ENCODE data around the gene DFFB.

The DFFB gene

DNA sequence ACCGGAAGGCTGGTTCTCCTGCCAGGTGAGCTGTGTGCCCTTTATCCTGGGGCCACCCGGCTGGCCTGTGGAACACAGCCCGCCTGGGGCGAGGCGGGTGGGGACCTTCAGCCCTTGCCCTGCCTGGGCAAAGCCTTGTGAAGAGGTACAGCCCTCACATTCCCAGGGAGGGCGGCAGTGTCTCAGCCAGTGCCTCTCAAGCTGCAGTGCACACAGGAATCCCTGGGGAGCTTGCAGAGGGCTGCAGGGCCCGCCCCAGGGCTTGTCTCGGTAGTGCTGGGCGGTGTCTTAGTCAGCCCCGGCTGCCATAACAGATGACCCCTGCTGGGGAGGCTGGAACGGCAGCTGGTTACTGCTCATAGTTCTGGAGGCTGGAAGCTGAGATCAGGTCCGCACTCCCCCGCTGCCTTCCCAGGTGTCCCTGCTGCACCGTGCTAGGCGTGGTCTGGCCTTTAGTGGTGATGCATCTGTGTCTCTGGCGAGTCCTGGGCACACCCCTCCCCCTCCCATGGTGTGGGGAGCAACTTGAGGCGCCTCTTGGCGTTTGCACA, 12.6 kb downstream of the DFFB start:
- no peak for DNase-seq (ENCODE audit: low read depth in 3 of 3, low spot score in 1 of 3)

DNA sequence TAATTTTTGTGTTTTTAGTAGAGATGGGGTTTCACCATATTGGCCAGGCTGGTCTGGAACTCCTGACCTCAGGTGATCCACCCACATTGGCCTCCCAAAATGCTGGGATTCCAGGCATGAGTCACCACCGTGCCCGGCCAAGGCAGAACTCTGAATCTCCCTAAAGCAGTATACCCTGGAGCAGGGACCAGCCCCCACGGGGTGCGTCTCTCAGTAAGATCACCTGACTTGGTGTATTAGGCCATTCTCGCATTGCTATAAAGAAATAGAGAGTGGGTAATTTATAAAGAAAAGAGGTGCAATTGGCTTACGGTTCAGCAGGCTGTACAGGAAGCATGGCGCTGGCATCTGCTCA, 14.2 kb downstream of the DFFB start:
- no peak for DNase-seq (ENCODE audit: low read depth in 3 of 3, low spot score in 1 of 3)

DNA sequence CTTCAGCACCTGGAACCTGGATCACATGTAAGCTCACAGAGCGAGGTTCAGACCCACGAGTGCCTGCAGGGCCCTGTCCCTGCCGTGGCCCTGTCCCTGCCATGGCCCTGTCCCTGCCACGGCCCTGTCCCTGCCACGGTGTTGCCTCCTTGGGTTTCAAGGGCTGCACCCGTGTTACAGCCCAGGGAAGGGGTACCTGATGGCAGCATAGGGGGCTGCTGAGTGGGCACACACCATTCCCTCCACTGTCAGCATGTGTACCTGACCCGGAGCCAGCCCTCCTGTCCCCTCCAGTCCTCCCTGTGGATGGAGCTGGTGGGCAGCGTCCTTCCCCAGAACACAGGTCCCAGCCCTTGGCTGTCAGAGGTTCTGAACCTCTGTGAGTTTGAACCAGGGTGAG, 15.3 kb downstream of the DFFB start:
- DNase-seq (ENCODE audit: low read depth in 3 of 3, low spot score in 1 of 3), result no peak

DNA sequence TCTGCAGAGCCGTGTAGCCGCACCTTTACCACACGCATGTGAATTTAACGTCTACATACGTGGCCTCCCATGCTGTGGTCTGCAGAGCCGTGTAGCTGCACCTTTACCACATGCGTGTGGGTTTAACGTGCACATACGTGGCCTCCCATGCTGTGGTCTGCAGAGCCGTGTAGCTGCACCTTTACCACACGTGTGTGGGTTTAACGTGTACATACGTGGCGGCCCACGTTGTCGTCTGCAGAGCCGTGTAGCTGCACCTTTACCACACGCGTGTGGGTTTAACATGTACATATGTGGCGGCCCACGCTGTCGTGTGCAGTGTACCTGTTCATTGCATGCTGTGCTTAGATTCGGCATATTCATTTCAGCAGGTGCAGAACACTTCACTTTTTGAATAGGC, 17.5 kb downstream of the DFFB start:
- no peak for DNase-seq (ENCODE audit: low read depth in 3 of 3, low spot score in 1 of 3)

DNA sequence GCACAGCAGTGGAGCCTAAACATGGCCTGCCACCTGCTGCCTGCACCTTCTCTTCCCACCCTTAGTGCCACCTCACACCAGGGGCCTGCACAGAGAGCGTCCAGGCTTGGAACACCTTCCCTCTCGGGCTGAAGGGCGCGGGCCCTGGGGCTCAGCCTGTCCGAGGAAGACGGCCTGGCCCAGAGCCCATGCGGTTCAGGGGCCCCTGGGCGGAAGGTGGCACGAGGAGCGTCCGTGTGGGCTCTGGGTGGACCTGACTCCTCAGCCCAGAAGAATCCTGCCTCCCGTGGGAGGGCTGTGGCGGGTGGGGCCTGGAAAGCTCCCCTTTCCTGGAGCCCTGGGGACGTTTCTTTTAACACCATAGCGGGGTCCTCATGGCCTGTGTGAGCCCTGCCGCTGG, 19.4 kb downstream of the DFFB start:
- no peak for DNase-seq (ENCODE audit: low read depth in 3 of 3, low spot score in 1 of 3)

DNA sequence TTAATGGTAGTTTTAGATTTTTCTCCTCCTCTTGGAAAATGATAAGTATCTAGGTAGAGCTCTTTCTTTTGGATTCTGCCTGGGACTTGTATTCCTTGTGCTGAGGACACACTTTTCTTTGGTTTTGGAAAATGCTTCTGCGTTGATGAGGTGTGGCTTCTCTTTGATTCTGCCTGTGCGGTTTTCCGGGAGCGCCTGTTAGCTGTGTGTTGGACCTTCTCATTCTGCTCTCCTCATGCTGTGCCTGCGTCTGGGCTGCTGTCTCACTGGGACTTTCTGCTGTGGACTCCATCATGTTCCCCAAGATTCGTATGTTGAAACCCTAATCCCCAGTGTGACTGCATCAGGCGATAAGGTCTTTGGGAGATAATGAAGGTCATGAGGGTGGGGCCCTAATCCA, 21.8 kb downstream of the DFFB start:
- DNase-seq (ENCODE audit: low read depth in 3 of 3, low spot score in 1 of 3), result no peak

DNA sequence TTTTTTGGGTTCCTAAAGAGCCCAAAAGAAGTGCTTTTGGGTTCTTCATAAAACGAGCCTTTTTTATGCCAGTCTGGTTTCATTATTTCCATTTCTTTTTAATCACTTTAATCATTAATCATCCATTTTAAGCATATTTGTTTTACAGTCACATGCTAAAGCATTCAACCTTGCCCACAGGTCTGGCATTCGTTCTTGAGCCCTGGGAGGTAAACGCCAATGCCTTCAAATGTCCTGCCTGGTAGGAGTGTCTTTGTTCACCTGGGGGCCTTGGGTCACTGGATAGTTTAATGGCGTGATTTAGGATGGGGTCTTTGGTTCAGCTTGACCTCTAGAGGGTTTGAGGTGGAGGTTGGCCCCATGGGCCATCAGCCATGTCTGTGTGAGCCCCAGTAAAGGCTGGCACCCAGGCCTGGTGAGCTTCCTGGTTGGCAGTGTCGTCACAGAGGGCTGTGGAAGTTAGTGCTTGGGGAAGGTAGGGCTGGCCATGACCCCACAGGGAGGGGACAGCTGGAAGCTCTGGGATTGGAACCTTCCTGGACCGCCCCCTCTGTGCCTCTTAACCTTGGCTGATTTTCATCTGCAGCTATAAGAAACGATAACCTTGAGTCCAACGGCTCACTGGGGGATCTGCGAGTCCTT, 22.6 kb downstream of the DFFB start:
- no peak for DNase-seq (ENCODE audit: low read depth in 3 of 3, low spot score in 1 of 3)

DNA sequence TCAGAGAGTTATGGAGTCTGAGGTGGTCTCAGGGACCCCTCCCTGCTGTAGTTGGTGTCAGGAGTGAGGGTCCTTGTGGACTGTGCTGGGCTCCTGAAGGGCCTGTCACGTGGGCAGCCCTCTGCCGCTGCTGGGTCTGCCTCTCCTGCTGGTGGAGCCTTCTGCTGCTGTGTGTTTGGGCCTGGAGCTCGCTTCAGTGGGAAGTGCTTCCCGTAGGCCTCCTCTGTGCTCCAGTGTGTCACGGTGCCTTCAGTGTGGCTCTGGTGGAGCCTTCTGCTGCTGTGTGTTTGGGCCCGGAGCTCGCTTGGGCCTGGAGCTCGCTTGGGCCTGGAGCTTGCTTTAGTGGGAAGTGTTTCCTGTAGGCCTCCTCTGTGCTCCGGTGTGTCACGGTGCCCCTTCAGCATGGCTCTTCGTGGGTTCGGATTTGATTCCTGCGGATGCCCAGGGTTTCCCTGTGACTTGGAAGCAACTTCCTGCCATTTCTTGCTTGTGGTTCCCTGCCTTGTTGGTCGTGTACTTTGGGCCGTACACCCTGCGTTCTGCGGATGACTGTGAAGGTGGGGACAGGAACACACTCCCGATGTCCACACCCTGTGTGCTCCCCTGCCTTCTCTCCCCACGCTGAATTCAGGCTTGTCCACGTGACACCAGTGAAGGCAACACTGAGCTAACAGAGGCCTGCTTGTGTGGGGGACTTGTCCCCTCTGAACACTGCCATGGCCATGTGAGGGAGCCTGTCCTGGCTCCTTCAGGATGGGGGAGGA, 23.3 kb downstream of the DFFB start:
- no peak for DNase-seq (ENCODE audit: low read depth in 3 of 3, low spot score in 1 of 3)

DNA sequence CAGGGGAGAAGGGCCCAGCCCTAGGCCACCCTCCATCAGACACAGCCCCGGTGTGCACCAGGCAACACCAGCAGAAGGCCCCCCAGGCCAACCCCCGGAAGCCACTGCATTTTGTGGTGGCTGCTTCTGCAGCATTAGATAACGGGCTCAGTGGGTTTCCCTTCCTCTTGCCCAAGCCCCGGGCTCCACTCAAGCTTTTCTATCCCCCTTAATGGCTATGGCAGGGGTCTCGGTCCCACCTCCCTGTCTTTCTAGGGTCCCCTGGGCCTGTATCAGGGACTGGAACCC, 23.9 kb downstream of the DFFB start:
- DNase-seq (ENCODE audit: low read depth in 3 of 3, low spot score in 1 of 3), result no peak

DNA sequence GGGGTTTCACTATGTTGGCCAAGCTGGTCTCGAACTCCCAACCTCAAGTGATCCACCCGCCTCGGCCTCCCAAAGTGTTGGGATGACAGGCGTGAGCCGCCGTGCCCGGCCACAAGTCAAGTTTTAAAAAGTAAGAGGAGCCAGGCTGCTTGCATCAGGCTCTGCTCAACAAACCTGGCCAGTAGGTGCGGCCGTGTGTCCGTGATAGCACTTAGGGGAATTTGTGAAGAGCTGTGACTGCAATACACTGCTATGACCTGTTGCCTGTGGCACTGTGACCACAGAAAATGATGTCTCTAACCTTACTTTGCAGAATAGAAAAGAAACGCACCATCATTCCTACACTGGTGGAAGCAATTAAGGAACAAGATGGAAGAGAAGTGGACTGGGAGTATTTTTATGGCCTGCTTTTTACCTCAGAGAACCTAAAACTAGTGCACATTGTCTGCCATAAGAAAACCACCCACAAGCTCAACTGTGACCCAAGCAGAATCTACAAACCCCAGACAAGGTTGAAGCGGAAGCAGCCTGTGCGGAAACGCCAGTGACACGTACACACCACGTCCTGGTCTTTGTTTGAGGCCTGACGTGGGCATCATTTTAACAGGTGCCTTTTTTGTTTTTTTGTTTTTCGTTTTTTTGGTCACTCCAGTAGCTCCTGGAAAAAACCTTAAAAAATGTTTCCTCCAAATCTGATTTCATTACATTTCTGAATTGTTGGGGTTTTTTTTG, 26.1 kb downstream of the DFFB start:
- DNase-seq (ENCODE audit: low read depth in 3 of 3, low spot score in 1 of 3), result no peak

DNA sequence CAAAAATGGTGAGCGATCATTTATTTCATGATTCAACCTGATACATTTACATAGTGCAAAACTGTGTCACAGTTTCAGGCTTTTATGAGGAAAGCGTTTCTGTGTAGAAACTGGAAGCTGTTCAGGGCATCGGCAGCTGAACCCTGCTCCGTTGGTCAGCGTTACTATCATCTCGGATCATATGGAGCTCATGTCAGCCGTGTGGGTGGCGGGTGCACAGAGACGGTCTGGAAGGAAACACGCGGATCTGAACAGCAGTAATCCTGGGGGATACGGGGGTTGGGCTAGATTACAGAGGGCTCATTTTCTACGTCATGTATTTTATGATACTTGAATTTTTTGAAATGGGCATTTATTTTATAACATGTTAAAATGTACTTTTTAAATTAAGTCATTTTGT, 27.7 kb downstream of the DFFB start:
- no peak for DNase-seq (ENCODE audit: low read depth in 3 of 3, low spot score in 1 of 3)

DNA sequence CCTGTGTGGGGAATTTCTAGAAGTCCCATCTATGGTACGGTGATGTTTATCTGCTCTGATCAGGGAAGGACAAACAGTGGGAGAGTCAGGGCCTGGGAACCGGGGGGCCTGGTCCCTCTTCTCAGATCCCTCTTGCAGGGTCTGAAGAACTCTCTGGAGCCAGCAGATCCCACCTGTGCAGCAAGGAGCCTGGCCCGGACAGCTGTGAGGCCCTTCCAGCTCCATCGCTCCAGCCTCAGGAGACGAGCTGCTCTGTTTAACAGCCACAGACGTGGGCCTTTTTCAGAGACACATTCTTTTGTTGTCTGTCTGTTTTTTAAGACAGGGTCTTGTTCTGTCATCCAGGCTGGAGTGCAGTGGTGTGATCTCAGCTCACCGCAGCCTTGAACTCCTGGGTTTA, 28.3 kb downstream of the DFFB start:
- DNase-seq (ENCODE audit: low read depth in 3 of 3, low spot score in 1 of 3), result no peak

DNA sequence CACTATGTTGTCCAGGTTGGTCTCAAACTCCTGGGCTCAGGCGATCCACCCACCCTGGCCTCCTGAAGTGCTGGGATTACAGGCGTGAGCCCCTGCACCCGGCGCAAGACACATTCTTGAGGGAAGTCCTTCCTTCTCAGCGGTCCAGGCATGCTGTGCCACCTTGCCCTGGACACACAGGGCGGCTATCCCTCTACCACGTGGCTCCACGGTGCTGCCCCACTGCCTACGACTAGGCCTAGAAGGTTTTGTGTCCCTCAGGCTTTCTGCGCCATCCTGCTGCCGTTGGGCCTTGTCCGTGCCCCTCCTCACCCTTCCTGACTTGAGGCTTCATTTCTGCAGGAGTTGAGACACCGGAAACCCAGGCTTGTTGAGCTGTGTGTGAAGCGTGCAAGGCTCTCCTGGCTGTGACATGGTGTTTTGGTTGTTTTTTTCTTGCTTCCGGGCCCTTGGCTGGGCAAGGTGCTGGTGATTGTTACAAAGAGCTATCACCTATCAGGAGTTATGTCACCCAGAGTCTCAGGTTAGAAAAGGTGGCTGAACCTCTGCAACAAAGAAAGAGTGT, 28.9 kb downstream of the DFFB start:
- DNase-seq (ENCODE audit: low read depth in 3 of 3, low spot score in 1 of 3), result no peak

DNA sequence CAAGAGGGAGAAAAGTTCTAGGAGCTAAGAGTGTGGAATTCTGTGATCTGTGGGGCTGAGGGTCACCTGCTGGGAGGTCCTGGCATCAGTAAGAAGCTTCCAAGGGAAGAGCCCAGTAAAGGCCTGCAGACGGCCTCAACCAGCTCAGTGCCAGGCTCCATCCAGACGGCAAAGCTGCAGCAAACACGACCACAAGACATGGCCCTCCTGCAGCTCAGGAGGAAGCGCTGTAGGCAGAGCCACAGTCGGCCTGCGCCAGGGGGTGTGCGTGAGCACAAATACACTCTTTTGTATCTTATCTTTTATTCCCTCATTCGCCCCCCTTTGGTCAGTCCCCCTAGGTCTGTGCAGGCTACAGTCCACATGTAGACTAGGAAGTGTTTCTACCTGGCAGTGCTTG, 29.4 kb downstream of the DFFB start:
- DNase-seq (ENCODE audit: low read depth in 3 of 3, low spot score in 1 of 3), result no peak

DNA sequence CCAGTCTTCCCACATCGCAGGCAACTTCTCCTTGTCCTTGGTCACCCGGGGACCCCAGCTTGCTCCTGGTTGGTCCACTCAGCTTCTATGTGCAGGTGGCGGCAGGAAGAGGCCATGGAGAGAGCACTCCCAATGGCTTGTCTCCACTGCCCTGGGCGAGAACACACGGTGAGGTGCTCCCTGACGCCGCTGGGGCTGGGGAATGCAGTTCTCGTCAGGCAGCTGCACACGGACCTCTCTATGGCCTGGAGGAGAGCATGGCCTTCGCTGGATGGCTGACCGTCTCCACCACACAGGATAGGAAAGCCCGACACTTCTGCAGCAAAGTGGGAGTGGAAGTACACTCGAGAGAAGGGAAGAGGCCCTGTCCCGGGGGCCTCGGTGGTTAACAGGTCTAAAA, 31.0 kb downstream of the DFFB start:
- DNase-seq (ENCODE audit: low read depth in 3 of 3, low spot score in 1 of 3), result no peak

DNA sequence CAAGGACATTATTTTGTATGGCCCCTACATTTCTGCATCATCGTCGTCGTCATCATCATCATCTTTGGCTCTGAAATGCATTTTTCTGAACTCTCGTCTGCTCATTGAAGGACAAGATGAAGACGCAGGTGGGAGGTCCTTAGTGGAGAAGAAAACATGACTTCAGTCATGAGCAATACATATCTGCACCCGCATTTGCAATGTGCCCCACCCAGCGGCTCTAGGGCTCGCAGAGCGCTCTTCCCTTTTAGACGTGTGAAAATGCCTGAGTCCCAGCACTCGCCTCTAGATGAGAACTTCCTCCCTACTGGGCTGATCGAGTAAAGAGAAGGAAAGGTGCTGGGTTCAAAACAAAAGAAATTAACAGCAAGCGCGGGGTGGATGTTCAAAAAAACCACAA, 32.7 kb downstream of the DFFB start:
- DNase-seq (ENCODE audit: low read depth in 3 of 3, low spot score in 1 of 3), result no peak

DNA sequence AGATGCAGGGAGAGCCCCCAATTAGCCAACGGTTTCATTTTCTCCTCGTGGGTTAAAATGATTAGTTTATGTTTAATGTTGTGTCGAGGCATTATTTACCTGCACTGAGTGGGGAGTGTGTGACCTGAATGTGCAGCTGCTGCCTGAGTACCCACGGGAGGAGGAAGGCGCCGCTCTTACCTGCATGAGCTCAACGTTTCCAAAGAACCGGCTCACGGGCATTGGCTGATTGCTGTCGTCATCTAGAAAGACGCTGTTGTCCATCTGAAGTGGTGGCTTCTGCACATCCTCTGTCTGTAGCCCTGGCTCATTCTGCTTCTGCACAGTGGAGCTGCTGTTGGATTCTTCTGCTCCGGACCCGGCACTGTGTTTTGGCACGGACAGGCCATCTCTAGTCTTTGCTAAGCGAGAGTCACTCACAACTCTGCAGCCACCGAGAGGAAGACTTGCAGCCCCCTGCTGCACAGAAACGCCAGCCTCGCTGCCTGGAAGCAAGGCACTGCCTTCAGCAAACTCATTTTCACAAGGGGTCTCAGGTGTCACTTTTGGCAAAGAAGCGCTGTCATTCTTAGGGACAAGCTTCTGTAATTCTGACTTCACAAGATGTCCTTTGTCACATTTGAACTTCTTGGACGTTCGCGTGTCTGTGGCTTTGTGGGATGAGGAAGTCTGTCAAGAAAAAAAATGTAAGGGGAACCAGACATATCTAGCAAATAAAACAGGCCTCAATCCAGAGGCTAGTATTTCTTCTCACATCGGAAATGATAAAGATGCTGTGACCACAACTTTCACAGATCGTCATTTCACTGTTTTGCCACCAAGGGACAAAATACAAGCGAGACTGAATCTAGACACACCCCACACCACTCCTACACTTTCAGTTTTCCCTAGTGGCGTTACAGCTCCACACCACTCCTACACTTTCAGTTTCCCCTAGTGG, 33.4 kb downstream of the DFFB start:
- DNase-seq (ENCODE audit: low read depth in 3 of 3, low spot score in 1 of 3), result no peak

DNA sequence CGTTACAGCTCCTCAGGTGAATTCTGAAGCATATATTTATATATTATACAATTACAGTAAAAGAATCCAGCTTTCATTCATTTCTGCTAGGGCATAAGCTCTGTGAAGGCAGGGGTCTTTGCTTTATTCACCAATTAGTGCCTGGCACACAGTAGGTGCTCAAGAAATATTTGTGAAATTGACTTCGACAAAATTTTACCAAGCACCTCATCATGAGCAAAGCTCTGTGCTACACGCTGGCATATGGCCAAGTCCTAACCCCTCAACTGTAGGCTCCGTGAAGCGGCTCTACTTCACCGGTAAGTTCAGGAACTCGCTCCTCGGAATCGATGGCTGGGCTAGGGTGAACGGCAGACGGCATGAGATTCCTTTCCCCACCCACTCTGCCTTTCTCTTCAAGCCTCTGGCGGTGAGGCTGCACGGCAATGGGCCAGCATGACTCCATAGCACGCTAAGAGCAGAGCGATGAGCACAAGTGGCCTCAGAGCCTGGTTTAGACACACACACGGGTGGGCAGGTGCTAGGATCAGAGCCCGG, 34.1 kb downstream of the DFFB start:
- DNase-seq (ENCODE audit: low read depth in 3 of 3, low spot score in 1 of 3), result no peak

DNA sequence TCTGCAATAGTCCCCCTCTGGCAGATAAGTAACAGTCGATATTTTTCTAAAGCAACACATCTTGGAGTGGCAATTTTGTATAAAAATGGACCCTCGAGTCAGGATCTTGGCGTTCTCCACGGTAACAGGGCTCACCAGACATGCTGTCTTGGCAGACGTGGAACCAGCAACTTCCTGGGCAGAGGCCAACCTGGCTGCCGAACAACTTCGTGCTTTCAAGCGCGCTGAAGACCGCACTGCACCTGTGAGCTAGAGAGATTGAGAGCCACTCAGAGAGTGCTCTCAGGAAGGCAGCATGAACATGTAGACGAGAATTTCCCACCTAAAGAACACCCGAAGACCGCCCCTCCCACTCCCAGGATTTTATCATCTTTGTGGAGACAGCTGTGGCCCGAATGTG, 35.5 kb downstream of the DFFB start:
- no peak for DNase-seq (ENCODE audit: low read depth in 3 of 3, low spot score in 1 of 3)

DNA sequence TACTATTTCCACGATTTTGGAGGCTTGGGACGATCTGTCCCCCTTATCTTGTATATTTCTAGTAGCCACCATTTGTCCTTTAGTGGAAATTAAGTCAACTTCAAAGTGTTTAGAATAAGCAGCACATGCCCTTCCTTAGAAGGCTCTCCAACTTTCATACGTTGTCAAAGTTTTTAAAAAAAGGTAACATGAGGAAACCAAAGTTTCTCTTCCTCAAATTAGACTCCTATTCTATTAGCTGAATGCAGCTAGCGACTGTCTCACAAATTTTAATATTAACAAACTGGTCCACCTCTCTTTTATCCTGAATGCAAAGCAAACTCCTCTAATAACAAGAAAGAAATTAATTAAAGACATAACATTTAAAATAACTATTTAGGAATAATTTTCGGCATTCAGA, 35.9 kb downstream of the DFFB start:
- DNase-seq (ENCODE audit: low read depth in 3 of 3, low spot score in 1 of 3), result no peak

Measured in stimulated activated CD4-positive, alpha-beta T cell treated with anti-CD3 and anti-CD28 coated beads, TNF-alpha, amount 100 ng/mL, for 1 hour (primary cell).